GM12878 (cell line): ENCODE results near the gene CSRNP2. TPM values are rescaled to one million over a fixed set of nuclear protein-coding genes. Genes with fewer than 3 reads are reported as not detected.

ENCODE experiments used
- ATAC-seq: fragments of 200-7000 bp; cut with Tn5 transposase; 3 replicates; pipeline ENCODE4 v1.9.1; 2020; ENCODE audit warnings: mild to moderate bottlenecking, moderate library complexity
- BruUV-seq: library from RNA; stranded (reverse); fragments of 400-500 nt; replicated peaks from 2 replicates; lab custom pipeline; 2021; lab: Mats Ljungman, UMichigan
- CTCF ChIA-PET: fragments of 300-600 bp; sonication (Branson Sonifier 250); formaldehyde crosslinking; extraction: SDS; loops from one replicate; lab custom pipeline; 2021; ENCODE audit warnings: inconsistent platforms; lab: Yijun Ruan, JAX
- POLR2A ChIA-PET: fragments of 350-600 bp; formaldehyde crosslinking; extraction: SDS; loops from one replicate; lab custom pipeline; 2021; ENCODE audit warnings: inconsistent platforms; lab: Charles Lee
- RAD21 ChIA-PET: fragments of 300-600 bp; sonication (Branson Sonifier 250); formaldehyde crosslinking; loops from one replicate; lab custom pipeline; 2023; ENCODE audit warnings: antibody characterized with exemption; ENCODE audit not compliant: unreplicated experiment; lab: Charles Lee
- SMC1A ChIA-PET: fragments of 300-600 bp; sonication (Branson Sonifier 250); formaldehyde crosslinking; loops from one replicate; lab custom pipeline; 2023; ENCODE audit not compliant: unreplicated experiment, uncharacterized antibody; lab: Charles Lee
- DNase-seq: peaks from one replicate; pipeline ENCODE4 v3.0.0-alpha.2; 2011; ENCODE audit warnings: low read depth, low spot score
- FAIRE-seq: peaks from 3 replicates; lab custom pipeline; 2011; peaks lifted over from hg19 to GRCh38; lab: Jason Lieb, UNC
- H2AFZ ChIP-seq: 2 replicates; pipeline ENCODE4 v1.6.0; 2011; ENCODE audit warnings: low read depth, low read length, control low read depth; ENCODE audit not compliant: control insufficient read depth
- H3K27ac ChIP-seq: 2 replicates; pipeline ENCODE4 v1.5.1; 2011; ENCODE audit warnings: control low read depth; ENCODE audit not compliant: control insufficient read depth, insufficient read depth
- H3K27me3 ChIP-seq, 2 experiments: replicated peaks in 1 of 2; 2 replicates each; pipeline versions ENCODE4 v1.6.0 to v1.6.1; 2011; ENCODE audit warnings: low read length in 1 of 2; ENCODE audit not compliant: control insufficient read depth in 2 of 2, insufficient read depth in 2 of 2
- H3K36me3 ChIP-seq, 2 experiments: 2 replicates each; pipeline ENCODE4 v1.5.1; 2011; ENCODE audit warnings: low read length in 1 of 2; ENCODE audit not compliant: control insufficient read depth in 2 of 2, insufficient read depth in 2 of 2
- H3K4me1 ChIP-seq: 2 replicates; pipeline ENCODE4 v1.6.1; 2011; ENCODE audit warnings: mild to moderate bottlenecking, low read length, moderate library complexity, mixed read lengths; ENCODE audit not compliant: control insufficient read depth, insufficient read depth
- H3K4me2 ChIP-seq: 2 replicates; pipeline ENCODE4 v1.6.0; 2011; ENCODE audit warnings: control low read depth; ENCODE audit not compliant: control insufficient read depth, insufficient read depth
- H3K4me3 ChIP-seq: fragments of 200-600 bp; sonication (generic); 2 replicates; pipeline ENCODE4 v1.5.1; 2016
- H3K79me2 ChIP-seq: 2 replicates; pipeline ENCODE4 v1.6.0; 2011; ENCODE audit warnings: low read length; ENCODE audit not compliant: control insufficient read depth, insufficient read depth
- H3K9ac ChIP-seq: 2 replicates; pipeline ENCODE4 v1.8.0; 2011; ENCODE audit warnings: low read length, control low read depth, mixed read lengths; ENCODE audit not compliant: control insufficient read depth, insufficient read depth
- H3K9me3 ChIP-seq: replicated peaks from 3 replicates; pipeline ENCODE4 v1.5.1; 2011; ENCODE audit warnings: mild to moderate bottlenecking, low read length; ENCODE audit not compliant: control insufficient read depth, insufficient read depth
- H4K20me1 ChIP-seq: 2 replicates; pipeline ENCODE4 v1.6.0; 2011; ENCODE audit not compliant: control insufficient read depth, insufficient read depth
- BCL3 ChIP-seq: IDR thresholded peaks from 2 replicates; pipeline ENCODE4 v1.6.1; 2011; ENCODE audit warnings: borderline replicate concordance, low read depth, mild to moderate bottlenecking, moderate library complexity, low read length; ENCODE audit not compliant: insufficient read depth, poor library complexity, severe bottlenecking
- GATAD2B ChIP-seq: fragments of 450-650 bp; conservative IDR thresholded peaks from 2 replicates; pipeline ENCODE4 v1.6.1; 2017; ENCODE audit warnings: low read depth, mild to moderate bottlenecking, moderate library complexity
- HCFC1 ChIP-seq: fragments of 150-350 bp; IDR thresholded peaks from 2 replicates; pipeline ENCODE4 v1.6.1; 2014; ENCODE audit warnings: low read length
- IRF3 ChIP-seq: fragments of 450-650 bp; IDR thresholded peaks from 2 replicates; pipeline ENCODE4 v1.6.1; 2014; ENCODE audit warnings: mild to moderate bottlenecking
- IRF5 ChIP-seq: fragments of 450-650 bp; IDR thresholded peaks from 2 replicates; pipeline ENCODE4 v1.6.1; 2017; ENCODE audit warnings: borderline replicate concordance
- JUND ChIP-seq: IDR thresholded peaks from 2 replicates; pipeline ENCODE4 v1.6.1; 2012; ENCODE audit warnings: low read depth, mild to moderate bottlenecking, low read length, improper control_type of control experiment, moderate library complexity
- MEF2B ChIP-seq: fragments of 450-650 bp; IDR thresholded peaks from 2 replicates; pipeline ENCODE4 v1.6.1; 2018; ENCODE audit warnings: mild to moderate bottlenecking, moderate library complexity; ENCODE audit not compliant: partially characterized antibody, poor library complexity, severe bottlenecking
- MTA2 ChIP-seq: fragments of 450-650 bp; IDR thresholded peaks from 2 replicates; pipeline ENCODE4 v1.6.1; 2016; ENCODE audit warnings: low read depth, mild to moderate bottlenecking, moderate library complexity
- NR2C2 ChIP-seq: IDR thresholded peaks from 2 replicates; pipeline ENCODE4 v1.6.1; 2011; ENCODE audit warnings: borderline replicate concordance, low read depth; ENCODE audit not compliant: control insufficient read depth, insufficient read length
- PML ChIP-seq: IDR thresholded peaks from 2 replicates; pipeline ENCODE4 v1.6.1; 2012; ENCODE audit warnings: low read length, inconsistent platforms
- RB1 ChIP-seq: fragments of 450-650 bp; formaldehyde crosslinking; IDR thresholded peaks from 2 replicates; pipeline ENCODE4 v1.6.1; 2017; ENCODE audit warnings: mild to moderate bottlenecking, borderline replicate concordance
- RCOR1 ChIP-seq: conservative IDR thresholded peaks from 2 replicates; pipeline ENCODE4 v1.6.1; 2012; ENCODE audit warnings: low read depth, low read length, improper control_type of control experiment
- SREBF2 ChIP-seq: IDR thresholded peaks from 2 replicates; pipeline ENCODE4 v1.6.1; 2012; ENCODE audit warnings: mild to moderate bottlenecking, low read length
- STAT1 ChIP-seq: fragments of 450-650 bp; conservative IDR thresholded peaks from 2 replicates; pipeline ENCODE4 v1.6.1; 2014; ENCODE audit warnings: antibody characterized with exemption, mild to moderate bottlenecking
- TAF1 ChIP-seq: IDR thresholded peaks from 2 replicates; pipeline ENCODE4 v1.6.1; 2011; ENCODE audit warnings: mild to moderate bottlenecking, low read depth, low read length, borderline replicate concordance
- TCF3 ChIP-seq: IDR thresholded peaks from 2 replicates; pipeline ENCODE4 v1.6.1; 2012; ENCODE audit warnings: low read depth, mild to moderate bottlenecking, low read length, borderline replicate concordance; ENCODE audit not compliant: insufficient read depth
- YBX1 ChIP-seq: fragments of 450-650 bp; IDR thresholded peaks from 2 replicates; pipeline ENCODE4 v1.6.1; 2016; ENCODE audit warnings: antibody characterized with exemption
- YY1 ChIP-seq: IDR thresholded peaks from 2 replicates; pipeline ENCODE4 v1.6.1; 2011; ENCODE audit warnings: low read depth, mild to moderate bottlenecking, low read length
- WGBS: methylation state at CpG from one replicate; pipeline ENCODE4 v1.1.6; 2016; ENCODE audit warnings: low lambda C conversion rate; ENCODE audit not compliant: insufficient replicate concordance, insufficient coverage; ENCODE audit errors: missing lambda C conversion rate; 5-methylcytosine and 5-hydroxymethylcytosine counted together
- in situ Hi-C: fragments of 300-500 bp; cut with MboI; formaldehyde crosslinking; loops from 9 replicates; pipeline ENCODE4 v1.14.3; 2018; ENCODE audit warnings: mixed read lengths
- intact Hi-C: fragments of 100-400 bp; cut with micrococcal nuclease; formaldehyde crosslinking; loops from one replicate; pipeline ENCODE4 v1.14.2; 2022; ENCODE audit not compliant: unreplicated experiment
- polyA plus RNA-seq, 11 experiments: library from polyadenylated mRNA; depleted of rRNA in 4 of 11; unstranded in 6 of 11; stranded (reverse) in 5 of 11; fragments of >200 nt; fragmentation: Nextera tagmentation in 4 of 11; fragmentation: Illumina TruSeq in 1 of 11; extraction: Ambion mirVana in 4 of 11; extraction: Trizol in 1 of 11; gene quantifications; 1 replicate in 1 of 11; 2 replicates in 10 of 11; pipeline versions ENCODE4 v1.2.1 to v1.2.3, GENCODE V29; 2011 to 2016; ENCODE audit warnings: inconsistent platforms in 2 of 11, missing spikeins in 2 of 11, low read depth in 1 of 11
- total RNA-seq, 4 experiments: library from RNA; depleted of rRNA in 3 of 4; stranded (reverse); fragments of >200 nt in 3 of 4; fragmentation: Illumina TruSeq in 1 of 4; extraction: Trizol in 1 of 4; gene quantifications; 2 replicates each; pipeline versions ENCODE4 v1.2.1 to v1.2.3, GENCODE V29; 2013 to 2021

The CSRNP2 gene
- total and polyA plus RNA-seq, 10 of the 15 experiments (the other 5 are each of a cell fraction or from before 2014, with no cell fraction given) = 1.2 to 12.1 (median 6.3) TPM

GRCh38 chr12:51071663-51072062, 11.7 kb downstream of the CSRNP2 start (continued):
- no peak for TF ChIP-seq NR2C2
- no peak for TF ChIP-seq TAF1
- TF ChIP-seq JUND = no peak

- in situ Hi-C loops = no loop called here
- no peak overlapping the region for H3K4me2 ChIP-seq
- no peak for ATAC-seq
- no peak for FAIRE-seq
- no peaks in the 10 kb centered on the region for H3K27me3 ChIP-seq
- WGBS = 94% methylated on average over 3 of the region's 3 CpGs
- no peak for DNase-seq
- no peaks in the 10 kb centered on the region for H3K79me2 ChIP-seq
- TSS peak; percentile 75 for BruUV-seq
- no peak overlapping the region for H3K4me3 ChIP-seq
- ChIA-PET RAD21 (no interaction called here), CTCF (no interaction called here), SMC1A (no interaction called here), POLR2A (interaction anchor here (0.7 kb wide), 1 partner anchor 147 kb away, joined by 4 read pairs; no protein-coding TSS in a partner anchor)
- no peak overlapping the region for H3K27ac ChIP-seq
- H3K9ac ChIP-seq = no peak overlapping the region
- intact Hi-C loops = no loop called here
- no peaks in the 10 kb centered on the region for H3K9me3 ChIP-seq
- no peaks in the 10 kb centered on the region for H4K20me1 ChIP-seq
- H3K36me3 ChIP-seq = peaks cover 2% of the 10 kb centered on the region in 2 experiments; a peak in 3 of 4 replicates
- no peaks in the 10 kb centered on the region for H3K4me1 ChIP-seq
- H2AFZ ChIP-seq = no peak overlapping the region
- TF ChIP-seq HCFC1 (no peak), IRF3 (no peak), STAT1 (no peak), YBX1 (no peak), PML (no peak), MEF2B (no peak), TCF3 (no peak), SREBF2 (no peak), RCOR1 (no peak), GATAD2B (no peak), MTA2 (no peak), YY1 (no peak), IRF5 (no peak), BCL3 (no peak), RB1 (no peak)
Measured at GRCh38 chr12:51070004-51070403, 13.4 kb downstream of the CSRNP2 start.
